Heart left ventricle (tissue), 13 donors: ENCODE measurements around the gene TRPM8.

Source experiments
- POLR2A ChIP-seq, 2 donors: fragments of 450-650 bp; IDR thresholded peaks; one replicate each; pipeline ENCODE4 v1.6.1; 2017; ENCODE audit warnings: antibody characterized with exemption in 2 of 2, mild to moderate bottlenecking in 2 of 2, moderate library complexity in 2 of 2
- TF ChIP-seq, protein P1 (sequence below), 12 donors: fragments of 200-600 bp; sonication (generic) in 4 of 12; IDR thresholded peaks; one replicate each; pipeline versions ENCODE4 v1.5.0 to v1.8.0; 2018 to 2022; ENCODE audit warnings: antibody characterized with exemption in 12 of 12, mild to moderate bottlenecking in 5 of 12
- donor health status: ischemic (EF 13 %, LVEDD 7.1; RV severe dilation, severe dysfunction).
- donor health status: DM: no; HTN: yes; CAD: no.
- donor health status: DM: no; HTN: no; CAD: no.
- donor health status: ischemic (EF 25% LVEDD 6.9; RV normal size, moderate dysfunction).
- donor health status: ischemic (EF 25% LVEDD 5.7; RV mildly dilated, moderate dysfunction).
- donor health status: ischemic (EF 35%, LVEDD 5.7; RV mildly dilated, moderate dysfunction).
- donor health status: nonischemic (EF 11% LVEDD 7.7; RV severe dilation, severe dysfunction).
- donor health status: DM: yes; HTN: yes; CAD: no.
- donor health status: PGD.
- donor health status: ischemic (EF 29% LVEDD 5.4; RV normal size, mild dysfunction).
- donor health status: nonischemic (EF 23%, LVEDD 6.1; RV moderate dilation, normal function).

GRCh38 chr2:234038076-234038802 is 121.1 kb downstream of the TRPM8 start:
- TF ChIP-seq, protein P1, sequence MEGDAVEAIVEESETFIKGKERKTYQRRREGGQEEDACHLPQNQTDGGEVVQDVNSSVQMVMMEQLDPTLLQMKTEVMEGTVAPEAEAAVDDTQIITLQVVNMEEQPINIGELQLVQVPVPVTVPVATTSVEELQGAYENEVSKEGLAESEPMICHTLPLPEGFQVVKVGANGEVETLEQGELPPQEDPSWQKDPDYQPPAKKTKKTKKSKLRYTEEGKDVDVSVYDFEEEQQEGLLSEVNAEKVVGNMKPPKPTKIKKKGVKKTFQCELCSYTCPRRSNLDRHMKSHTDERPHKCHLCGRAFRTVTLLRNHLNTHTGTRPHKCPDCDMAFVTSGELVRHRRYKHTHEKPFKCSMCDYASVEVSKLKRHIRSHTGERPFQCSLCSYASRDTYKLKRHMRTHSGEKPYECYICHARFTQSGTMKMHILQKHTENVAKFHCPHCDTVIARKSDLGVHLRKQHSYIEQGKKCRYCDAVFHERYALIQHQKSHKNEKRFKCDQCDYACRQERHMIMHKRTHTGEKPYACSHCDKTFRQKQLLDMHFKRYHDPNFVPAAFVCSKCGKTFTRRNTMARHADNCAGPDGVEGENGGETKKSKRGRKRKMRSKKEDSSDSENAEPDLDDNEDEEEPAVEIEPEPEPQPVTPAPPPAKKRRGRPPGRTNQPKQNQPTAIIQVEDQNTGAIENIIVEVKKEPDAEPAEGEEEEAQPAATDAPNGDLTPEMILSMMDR (IDR thresholded peaks at IDR 0.05): no peak
- TF ChIP-seq POLR2A (IDR thresholded peaks at IDR 0.05): no peak
